Activated T-cell treated with anti-CD3 and anti-CD28 coated beads for 4 hours (primary cell): ENCODE results near the gene NUS1.
"Not testable (repeated sequence)": the region's sequence is repeated elsewhere in the genome, so short reads cannot be mapped to it uniquely, and the experiment has no call there.

Source experiments
- DNase-seq: peaks from one replicate; pipeline ENCODE4 v3.0.0-alpha.2; 2020

NUS1 gene

GRCh38 chr6:117718895-117719294, 43.6 kb downstream of the NUS1 start:
- no peak for DNase-seq

- not testable (repeated sequence) for DNase-seq
These were observed 46.3 kb downstream of the NUS1 start for GRCh38 chr6:117721520-117721919.

GRCh38 chr6:117728626-117729025, 53.4 kb downstream of the NUS1 start:
- DNase-seq = no peak

GRCh38 chr6:117729613-117730012, 54.3 kb downstream of the NUS1 start:
- DNase-seq = no peak

GRCh38 chr6:117733341-117733740, 58.1 kb downstream of the NUS1 start:
- DNase-seq = no peak

GRCh38 chr6:117739869-117740268, 64.6 kb downstream of the NUS1 start:
- DNase-seq = no peak

- DNase-seq = no peak
These were observed 65.3 kb downstream of the NUS1 start for GRCh38 chr6:117740605-117741004.

GRCh38 chr6:117750675-117751074, 75.4 kb downstream of the NUS1 start:
- DNase-seq = not testable (repeated sequence)
